K562 (cell line): ENCODE measurements around the gene MED13L. TPM values are rescaled to one million over a fixed set of nuclear protein-coding genes. Genes with fewer than 3 reads are reported as not detected.

Source experiments
- MTA2 ChIP-seq: fragments of 450-650 bp; IDR thresholded peaks from 2 replicates; pipeline ENCODE4 v1.6.1; 2016; ENCODE audit warnings: low read depth
- STAT5B ChIP-seq: fragments of 250-450 bp; sonication (Bioruptor Pico); IDR thresholded peaks from 2 replicates; pipeline ENCODE4 v1.8.0; 2021; ENCODE audit warnings: mild to moderate bottlenecking, inconsistent platforms
- ZNF717 ChIP-seq: fragments of 250-450 bp; sonication (Bioruptor Pico); IDR thresholded peaks from 2 replicates; pipeline ENCODE4 v1.5.0; 2021
- ZNF79 ChIP-seq: fragments of 250-450 bp; sonication (Bioruptor Pico); IDR thresholded peaks from 2 replicates; pipeline ENCODE4 v1.4.0; 2020; ENCODE audit warnings: low read depth, mild to moderate bottlenecking, moderate library complexity
- polyA plus RNA-seq, 8 experiments: library from polyadenylated mRNA; depleted of rRNA in 4 of 8; stranded (reverse) in 5 of 8; unstranded in 3 of 8; fragments of >200 nt; fragmentation: Nextera tagmentation in 2 of 8; fragmentation: Illumina TruSeq in 1 of 8; extraction: Ambion mirVana in 2 of 8; extraction: Trizol in 1 of 8; gene quantifications; 2 replicates each; pipeline versions ENCODE4 v1.2.1 to v1.2.3, GENCODE V29; 2011 to 2014; ENCODE audit warnings: inconsistent platforms in 1 of 8, missing spikeins in 1 of 8
- total RNA-seq, 7 experiments: library from RNA; depleted of rRNA in 6 of 7; stranded (reverse); fragments of >200 nt in 6 of 7; fragmentation: Illumina TruSeq in 2 of 7; extraction: Trizol in 2 of 7; gene quantifications; 2 replicates each; pipeline versions ENCODE4 v1.2.1 to v1.2.3, GENCODE V29; 2011 to 2021; ENCODE audit warnings: low replicate concordance in 1 of 7
- TF ChIP-seq, protein P1 (sequence below): fragments of 450-650 bp; formaldehyde crosslinking; IDR thresholded peaks from 2 replicates; pipeline ENCODE4 v1.4.0; 2022; ENCODE audit warnings: mild to moderate bottlenecking, moderate library complexity
- TF ChIP-seq, protein P2 (sequence below), 3 experiments: fragments of 200-800 bp in 1 of 3; fragments of 250-450 bp in 1 of 3; fragments of 450-650 bp in 1 of 3; sonication (Bioruptor Pico) in 1 of 3; sonication (Bioruptor generic) in 1 of 3; formaldehyde crosslinking in 1 of 3; IDR thresholded peaks; 2 replicates each; pipeline versions ENCODE4 v1.6.1 to v1.8.0; 2016 to 2022; ENCODE audit warnings: mild to moderate bottlenecking in 2 of 3, missing genetic modification characterization in 2 of 3, missing compliant biosample characterization in 1 of 3, moderate library complexity in 1 of 3
- TF ChIP-seq, protein P3 (sequence below): fragments of 150-350 bp; conservative IDR thresholded peaks from 2 replicates; pipeline ENCODE4 v1.6.1; 2014; ENCODE audit warnings: low read length
- TF ChIP-seq, protein P4 (sequence below): fragments of 250-450 bp; sonication (Bioruptor Pico); IDR thresholded peaks from 2 replicates; pipeline ENCODE4 v1.4.0; 2020; ENCODE audit warnings: mild to moderate bottlenecking
- TF ChIP-seq, protein P5 (sequence below), 2 experiments: fragments of 450-650 bp; IDR thresholded peaks; 2 replicates each; pipeline ENCODE4 v1.6.1; 2016
- TF ChIP-seq, protein P6 (sequence below): fragments of 200-800 bp; sonication (Bioruptor generic); IDR thresholded peaks from 2 replicates; pipeline ENCODE4 v1.6.1; 2016; ENCODE audit warnings: missing genetic modification characterization, missing compliant biosample characterization

MED13L gene
- total and polyA plus RNA-seq, 9 of the 15 experiments (the other 6 are each of a cell fraction or from before 2014, with no cell fraction given), result 13.4 to 90.3 (median 36.9) TPM

DNA sequence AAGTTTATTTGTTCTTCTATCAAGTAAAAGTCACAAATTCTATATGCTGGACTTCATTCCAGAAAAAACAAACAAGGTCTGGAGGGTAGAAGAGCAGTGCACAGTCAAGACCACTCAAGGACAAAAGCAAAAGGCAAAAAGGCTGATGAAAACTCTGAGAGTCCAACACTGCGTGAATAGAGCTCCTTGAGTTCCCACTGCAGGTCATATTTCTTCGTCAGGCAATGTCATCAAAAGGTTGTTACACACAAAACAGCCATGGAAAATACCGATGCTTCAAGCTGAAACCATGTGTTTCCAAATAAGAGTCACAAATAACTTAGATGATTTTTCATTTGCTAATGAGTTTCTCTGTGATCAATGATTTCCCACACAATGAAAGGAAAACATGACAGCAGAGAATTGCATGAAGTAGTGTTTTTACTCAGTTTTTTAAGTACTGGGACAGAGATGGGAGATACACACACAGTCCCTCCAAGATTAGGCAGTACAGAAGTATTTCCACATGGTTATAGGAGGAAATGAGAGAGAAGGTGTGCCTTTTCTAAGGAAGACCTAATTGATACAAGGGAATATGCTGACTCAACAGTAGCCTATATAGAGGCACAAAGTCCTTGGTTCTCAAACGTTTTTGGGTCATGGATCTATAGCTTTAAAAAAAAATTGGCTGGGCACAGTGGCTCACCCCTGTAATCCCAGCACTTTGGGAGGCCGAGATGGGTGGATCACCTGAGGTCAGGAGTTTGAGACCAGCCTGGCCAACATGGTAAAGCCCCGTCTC lies 177.7 kb downstream of the MED13L start (continued):
- no peak for TF ChIP-seq ZNF717 (CRISPR knock-in tag)
- TF ChIP-seq, protein P1, sequence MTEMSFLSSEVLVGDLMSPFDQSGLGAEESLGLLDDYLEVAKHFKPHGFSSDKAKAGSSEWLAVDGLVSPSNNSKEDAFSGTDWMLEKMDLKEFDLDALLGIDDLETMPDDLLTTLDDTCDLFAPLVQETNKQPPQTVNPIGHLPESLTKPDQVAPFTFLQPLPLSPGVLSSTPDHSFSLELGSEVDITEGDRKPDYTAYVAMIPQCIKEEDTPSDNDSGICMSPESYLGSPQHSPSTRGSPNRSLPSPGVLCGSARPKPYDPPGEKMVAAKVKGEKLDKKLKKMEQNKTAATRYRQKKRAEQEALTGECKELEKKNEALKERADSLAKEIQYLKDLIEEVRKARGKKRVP (CRISPR knock-in tag), result no peak
- TF ChIP-seq, protein P2, sequence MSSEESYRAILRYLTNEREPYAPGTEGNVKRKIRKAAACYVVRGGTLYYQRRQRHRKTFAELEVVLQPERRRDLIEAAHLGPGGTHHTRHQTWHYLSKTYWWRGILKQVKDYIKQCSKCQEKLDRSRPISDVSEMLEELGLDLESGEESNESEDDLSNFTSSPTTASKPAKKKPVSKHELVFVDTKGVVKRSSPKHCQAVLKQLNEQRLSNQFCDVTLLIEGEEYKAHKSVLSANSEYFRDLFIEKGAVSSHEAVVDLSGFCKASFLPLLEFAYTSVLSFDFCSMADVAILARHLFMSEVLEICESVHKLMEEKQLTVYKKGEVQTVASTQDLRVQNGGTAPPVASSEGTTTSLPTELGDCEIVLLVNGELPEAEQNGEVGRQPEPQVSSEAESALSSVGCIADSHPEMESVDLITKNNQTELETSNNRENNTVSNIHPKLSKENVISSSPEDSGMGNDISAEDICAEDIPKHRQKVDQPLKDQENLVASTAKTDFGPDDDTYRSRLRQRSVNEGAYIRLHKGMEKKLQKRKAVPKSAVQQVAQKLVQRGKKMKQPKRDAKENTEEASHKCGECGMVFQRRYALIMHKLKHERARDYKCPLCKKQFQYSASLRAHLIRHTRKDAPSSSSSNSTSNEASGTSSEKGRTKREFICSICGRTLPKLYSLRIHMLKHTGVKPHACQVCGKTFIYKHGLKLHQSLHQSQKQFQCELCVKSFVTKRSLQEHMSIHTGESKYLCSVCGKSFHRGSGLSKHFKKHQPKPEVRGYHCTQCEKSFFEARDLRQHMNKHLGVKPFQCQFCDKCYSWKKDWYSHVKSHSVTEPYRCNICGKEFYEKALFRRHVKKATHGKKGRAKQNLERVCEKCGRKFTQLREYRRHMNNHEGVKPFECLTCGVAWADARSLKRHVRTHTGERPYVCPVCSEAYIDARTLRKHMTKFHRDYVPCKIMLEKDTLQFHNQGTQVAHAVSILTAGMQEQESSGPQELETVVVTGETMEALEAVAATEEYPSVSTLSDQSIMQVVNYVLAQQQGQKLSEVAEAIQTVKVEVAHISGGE (CRISPR knock-in tag; IDR thresholded peaks at IDR 0.05), result no peak
- TF ChIP-seq STAT5B, result no peak
- TF ChIP-seq, protein P3, sequence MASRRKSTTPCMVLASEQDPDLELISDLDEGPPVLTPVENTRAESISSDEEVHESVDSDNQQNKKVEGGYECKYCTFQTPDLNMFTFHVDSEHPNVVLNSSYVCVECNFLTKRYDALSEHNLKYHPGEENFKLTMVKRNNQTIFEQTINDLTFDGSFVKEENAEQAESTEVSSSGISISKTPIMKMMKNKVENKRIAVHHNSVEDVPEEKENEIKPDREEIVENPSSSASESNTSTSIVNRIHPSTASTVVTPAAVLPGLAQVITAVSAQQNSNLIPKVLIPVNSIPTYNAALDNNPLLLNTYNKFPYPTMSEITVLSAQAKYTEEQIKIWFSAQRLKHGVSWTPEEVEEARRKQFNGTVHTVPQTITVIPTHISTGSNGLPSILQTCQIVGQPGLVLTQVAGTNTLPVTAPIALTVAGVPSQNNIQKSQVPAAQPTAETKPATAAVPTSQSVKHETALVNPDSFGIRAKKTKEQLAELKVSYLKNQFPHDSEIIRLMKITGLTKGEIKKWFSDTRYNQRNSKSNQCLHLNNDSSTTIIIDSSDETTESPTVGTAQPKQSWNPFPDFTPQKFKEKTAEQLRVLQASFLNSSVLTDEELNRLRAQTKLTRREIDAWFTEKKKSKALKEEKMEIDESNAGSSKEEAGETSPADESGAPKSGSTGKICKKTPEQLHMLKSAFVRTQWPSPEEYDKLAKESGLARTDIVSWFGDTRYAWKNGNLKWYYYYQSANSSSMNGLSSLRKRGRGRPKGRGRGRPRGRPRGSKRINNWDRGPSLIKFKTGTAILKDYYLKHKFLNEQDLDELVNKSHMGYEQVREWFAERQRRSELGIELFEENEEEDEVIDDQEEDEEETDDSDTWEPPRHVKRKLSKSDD, result no peak
- TF ChIP-seq, protein P4, sequence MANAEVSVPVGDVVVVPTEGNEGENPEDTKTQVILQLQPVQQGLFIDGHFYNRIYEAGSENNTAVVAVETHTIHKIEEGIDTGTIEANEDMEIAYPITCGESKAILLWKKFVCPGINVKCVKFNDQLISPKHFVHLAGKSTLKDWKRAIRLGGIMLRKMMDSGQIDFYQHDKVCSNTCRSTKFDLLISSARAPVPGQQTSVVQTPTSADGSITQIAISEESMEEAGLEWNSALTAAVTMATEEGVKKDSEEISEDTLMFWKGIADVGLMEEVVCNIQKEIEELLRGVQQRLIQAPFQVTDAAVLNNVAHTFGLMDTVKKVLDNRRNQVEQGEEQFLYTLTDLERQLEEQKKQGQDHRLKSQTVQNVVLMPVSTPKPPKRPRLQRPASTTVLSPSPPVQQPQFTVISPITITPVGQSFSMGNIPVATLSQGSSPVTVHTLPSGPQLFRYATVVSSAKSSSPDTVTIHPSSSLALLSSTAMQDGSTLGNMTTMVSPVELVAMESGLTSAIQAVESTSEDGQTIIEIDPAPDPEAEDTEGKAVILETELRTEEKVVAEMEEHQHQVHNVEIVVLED (CRISPR knock-in tag), result no peak
- TF ChIP-seq, protein P5, sequence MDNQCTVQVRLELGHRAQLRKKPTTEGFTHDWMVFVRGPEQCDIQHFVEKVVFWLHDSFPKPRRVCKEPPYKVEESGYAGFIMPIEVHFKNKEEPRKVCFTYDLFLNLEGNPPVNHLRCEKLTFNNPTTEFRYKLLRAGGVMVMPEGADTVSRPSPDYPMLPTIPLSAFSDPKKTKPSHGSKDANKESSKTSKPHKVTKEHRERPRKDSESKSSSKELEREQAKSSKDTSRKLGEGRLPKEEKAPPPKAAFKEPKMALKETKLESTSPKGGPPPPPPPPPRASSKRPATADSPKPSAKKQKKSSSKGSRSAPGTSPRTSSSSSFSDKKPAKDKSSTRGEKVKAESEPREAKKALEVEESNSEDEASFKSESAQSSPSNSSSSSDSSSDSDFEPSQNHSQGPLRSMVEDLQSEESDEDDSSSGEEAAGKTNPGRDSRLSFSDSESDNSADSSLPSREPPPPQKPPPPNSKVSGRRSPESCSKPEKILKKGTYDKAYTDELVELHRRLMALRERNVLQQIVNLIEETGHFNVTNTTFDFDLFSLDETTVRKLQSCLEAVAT (IDR thresholded peaks at IDR 0.05), result no peak
- no peak for TF ChIP-seq ZNF79 (CRISPR knock-in tag)
- TF ChIP-seq, protein P6, sequence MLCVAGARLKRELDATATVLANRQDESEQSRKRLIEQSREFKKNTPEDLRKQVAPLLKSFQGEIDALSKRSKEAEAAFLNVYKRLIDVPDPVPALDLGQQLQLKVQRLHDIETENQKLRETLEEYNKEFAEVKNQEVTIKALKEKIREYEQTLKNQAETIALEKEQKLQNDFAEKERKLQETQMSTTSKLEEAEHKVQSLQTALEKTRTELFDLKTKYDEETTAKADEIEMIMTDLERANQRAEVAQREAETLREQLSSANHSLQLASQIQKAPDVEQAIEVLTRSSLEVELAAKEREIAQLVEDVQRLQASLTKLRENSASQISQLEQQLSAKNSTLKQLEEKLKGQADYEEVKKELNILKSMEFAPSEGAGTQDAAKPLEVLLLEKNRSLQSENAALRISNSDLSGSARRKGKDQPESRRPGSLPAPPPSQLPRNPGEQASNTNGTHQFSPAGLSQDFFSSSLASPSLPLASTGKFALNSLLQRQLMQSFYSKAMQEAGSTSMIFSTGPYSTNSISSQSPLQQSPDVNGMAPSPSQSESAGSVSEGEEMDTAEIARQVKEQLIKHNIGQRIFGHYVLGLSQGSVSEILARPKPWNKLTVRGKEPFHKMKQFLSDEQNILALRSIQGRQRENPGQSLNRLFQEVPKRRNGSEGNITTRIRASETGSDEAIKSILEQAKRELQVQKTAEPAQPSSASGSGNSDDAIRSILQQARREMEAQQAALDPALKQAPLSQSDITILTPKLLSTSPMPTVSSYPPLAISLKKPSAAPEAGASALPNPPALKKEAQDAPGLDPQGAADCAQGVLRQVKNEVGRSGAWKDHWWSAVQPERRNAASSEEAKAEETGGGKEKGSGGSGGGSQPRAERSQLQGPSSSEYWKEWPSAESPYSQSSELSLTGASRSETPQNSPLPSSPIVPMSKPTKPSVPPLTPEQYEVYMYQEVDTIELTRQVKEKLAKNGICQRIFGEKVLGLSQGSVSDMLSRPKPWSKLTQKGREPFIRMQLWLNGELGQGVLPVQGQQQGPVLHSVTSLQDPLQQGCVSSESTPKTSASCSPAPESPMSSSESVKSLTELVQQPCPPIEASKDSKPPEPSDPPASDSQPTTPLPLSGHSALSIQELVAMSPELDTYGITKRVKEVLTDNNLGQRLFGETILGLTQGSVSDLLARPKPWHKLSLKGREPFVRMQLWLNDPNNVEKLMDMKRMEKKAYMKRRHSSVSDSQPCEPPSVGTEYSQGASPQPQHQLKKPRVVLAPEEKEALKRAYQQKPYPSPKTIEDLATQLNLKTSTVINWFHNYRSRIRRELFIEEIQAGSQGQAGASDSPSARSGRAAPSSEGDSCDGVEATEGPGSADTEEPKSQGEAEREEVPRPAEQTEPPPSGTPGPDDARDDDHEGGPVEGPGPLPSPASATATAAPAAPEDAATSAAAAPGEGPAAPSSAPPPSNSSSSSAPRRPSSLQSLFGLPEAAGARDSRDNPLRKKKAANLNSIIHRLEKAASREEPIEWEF (CRISPR knock-in tag), result no peak
- TF ChIP-seq MTA2, result no peak
